Neural progenitor cell (in vitro differentiated cells): ENCODE measurements around the gene RNF115.

Source experiments
- EZH2phosphoT487 ChIP-seq: fragments of 200-600 bp; sonication (generic); IDR thresholded peaks from 2 replicates; pipeline ENCODE4 v1.6.1; 2017; ENCODE audit warnings: antibody characterized with exemption
- TF ChIP-seq, protein P1 (sequence below): fragments of 200-600 bp; sonication (generic); IDR thresholded peaks from 2 replicates; pipeline ENCODE4 v1.5.1; 2017; ENCODE audit warnings: antibody characterized with exemption, mild to moderate bottlenecking

DNA sequence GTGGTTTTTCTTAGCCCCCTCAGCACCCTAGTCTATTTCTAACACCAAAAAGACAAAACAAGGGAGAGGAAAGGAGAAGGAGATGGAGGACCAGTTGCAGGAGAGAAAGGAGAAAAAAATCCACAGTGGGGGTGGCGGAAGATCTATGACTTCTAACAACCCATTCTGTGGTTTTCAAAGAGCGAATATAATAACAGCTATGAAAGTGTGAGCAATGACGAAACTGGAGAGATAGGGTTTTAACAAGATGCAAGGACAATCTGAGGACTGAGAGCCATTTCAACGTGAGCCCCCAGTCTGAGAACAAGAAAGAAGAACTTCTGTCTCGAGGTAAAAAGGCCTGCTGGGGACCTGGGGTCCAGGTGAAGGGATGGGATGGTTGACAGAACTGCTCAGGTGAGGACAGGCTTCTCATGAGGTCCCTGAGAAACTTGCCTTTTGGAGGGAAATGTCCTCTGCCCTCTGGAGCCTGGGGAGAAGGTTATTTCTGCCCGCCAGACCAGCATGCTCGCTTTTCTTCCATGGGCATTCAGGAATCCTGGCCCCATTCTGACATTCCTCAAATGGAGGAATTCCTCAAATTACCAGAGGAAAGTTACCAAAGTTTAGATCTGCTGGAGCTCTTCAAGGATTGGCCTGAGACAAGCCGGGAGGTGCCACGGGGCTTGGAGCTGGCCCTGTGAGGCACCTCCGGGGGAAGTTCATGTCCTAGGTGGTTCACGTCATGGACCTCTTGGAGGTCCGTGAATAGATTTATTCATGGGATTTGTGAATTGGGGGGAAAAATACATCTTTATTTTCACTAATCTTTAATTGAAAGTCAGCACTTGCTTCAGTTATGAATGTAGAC is 104.4 kb downstream of the RNF115 start, which contains the start of gene CD160:
- TF ChIP-seq, protein P1, sequence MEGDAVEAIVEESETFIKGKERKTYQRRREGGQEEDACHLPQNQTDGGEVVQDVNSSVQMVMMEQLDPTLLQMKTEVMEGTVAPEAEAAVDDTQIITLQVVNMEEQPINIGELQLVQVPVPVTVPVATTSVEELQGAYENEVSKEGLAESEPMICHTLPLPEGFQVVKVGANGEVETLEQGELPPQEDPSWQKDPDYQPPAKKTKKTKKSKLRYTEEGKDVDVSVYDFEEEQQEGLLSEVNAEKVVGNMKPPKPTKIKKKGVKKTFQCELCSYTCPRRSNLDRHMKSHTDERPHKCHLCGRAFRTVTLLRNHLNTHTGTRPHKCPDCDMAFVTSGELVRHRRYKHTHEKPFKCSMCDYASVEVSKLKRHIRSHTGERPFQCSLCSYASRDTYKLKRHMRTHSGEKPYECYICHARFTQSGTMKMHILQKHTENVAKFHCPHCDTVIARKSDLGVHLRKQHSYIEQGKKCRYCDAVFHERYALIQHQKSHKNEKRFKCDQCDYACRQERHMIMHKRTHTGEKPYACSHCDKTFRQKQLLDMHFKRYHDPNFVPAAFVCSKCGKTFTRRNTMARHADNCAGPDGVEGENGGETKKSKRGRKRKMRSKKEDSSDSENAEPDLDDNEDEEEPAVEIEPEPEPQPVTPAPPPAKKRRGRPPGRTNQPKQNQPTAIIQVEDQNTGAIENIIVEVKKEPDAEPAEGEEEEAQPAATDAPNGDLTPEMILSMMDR = no peak
- no peak for TF ChIP-seq EZH2phosphoT487
